ENCODE results near the gene TPSB2.
"Not testable (repeated sequence)": the region's sequence is repeated elsewhere in the genome, so short reads cannot be mapped to it uniquely, and the experiment has no call there.

Gene TPSB2

GRCh38 chr16:1259760-1260068 lies 29.7 kb upstream of the TPSB2 start:
- no peak overlapping the region for H3K4me3 ChIP-seq (ENCODE audit: low read depth, low read length)
- TF ChIP-seq CTCF (IDR thresholded peaks at IDR 0.05; ENCODE audit: low read depth, low read length) = no peak

- no peak overlapping the region for H3K4me3 ChIP-seq (ENCODE audit: low read depth, low read length)
- no peak for TF ChIP-seq CTCF (IDR thresholded peaks at IDR 0.05; ENCODE audit: low read depth, low read length)
Observed at GRCh38 chr16:1258906-1259759, 29.1 kb upstream of the TPSB2 start.

- no peak overlapping the region for H3K4me3 ChIP-seq (ENCODE audit: low read depth, low read length)
- no peak for TF ChIP-seq CTCF (IDR thresholded peaks at IDR 0.05; ENCODE audit: low read depth, low read length)
Observed at GRCh38 chr16:1258225-1258600, 28.2 kb upstream of the TPSB2 start.

GRCh38 chr16:1257561-1258224 lies 27.7 kb upstream of the TPSB2 start:
- TF ChIP-seq CTCF (IDR thresholded peaks at IDR 0.05; ENCODE audit: low read depth, low read length) = no peak
- no peak overlapping the region for H3K4me3 ChIP-seq (ENCODE audit: low read depth, low read length)

GRCh38 chr16:1256874-1257322 lies 26.9 kb upstream of the TPSB2 start:
- TF ChIP-seq CTCF (IDR thresholded peaks at IDR 0.05; ENCODE audit: low read depth, low read length) = no peak
- H3K4me3 ChIP-seq (ENCODE audit: low read depth, low read length) = no peak overlapping the region

- H3K4me3 ChIP-seq (ENCODE audit: low read depth, low read length) = not testable (repeated sequence)
Observed at GRCh38 chr16:1256296-1256873, 26.4 kb upstream of the TPSB2 start.

GRCh38 chr16:1255276-1256122 lies 25.5 kb upstream of the TPSB2 start, which contains the start of gene TPSD1:
Gene TPSD1, plus strand, starts transcription at chr16:1256069. Its CDS starts 212 bp downstream, at chr16:1256281.
- H3K4me3 ChIP-seq (ENCODE audit: low read depth, low read length) = not testable (repeated sequence)

GRCh38 chr16:1254821-1255220 lies 24.8 kb upstream of the TPSB2 start:
- H3K4me3 ChIP-seq (ENCODE audit: low read depth, low read length) = not testable (repeated sequence)

- H3K4me3 ChIP-seq (ENCODE audit: low read depth, low read length) = not testable (repeated sequence)
Observed at GRCh38 chr16:1253701-1254364, 23.8 kb upstream of the TPSB2 start.

GRCh38 chr16:1249031-1249755 lies 19.2 kb upstream of the TPSB2 start:
- not testable (repeated sequence) for H3K4me3 ChIP-seq (ENCODE audit: low read depth, low read length)

GRCh38 chr16:1247903-1248537 lies 18.0 kb upstream of the TPSB2 start:
- H3K4me3 ChIP-seq (ENCODE audit: low read depth, low read length) = not testable (repeated sequence)

Measured in WI38 (cell line).